ENCODE results near the gene TES. TPM values are rescaled to one million over a fixed set of nuclear protein-coding genes. Genes with fewer than 3 reads are reported as not detected.
A peak's percentile ranks its signal among the peaks of the same experiment; 100 is the strongest.
"Not testable (repeated sequence)": the region's sequence is repeated elsewhere in the genome, so short reads cannot be mapped to it uniquely, and the experiment has no call there.

The TES gene
- total RNA-seq, 1 donor from 2014 or later = 33.9 TPM

GRCh38 chr7:116292381-116292780 is 82.0 kb downstream of the TES start:
- no peak overlapping the region for H3K4me3 ChIP-seq (ENCODE audit: low read length in 3 of 3)
- H3K27ac ChIP-seq (ENCODE audit: low read depth, low read length) = no peak overlapping the region
- H3K9me3 ChIP-seq (ENCODE audit: control insufficient read depth in 3 of 3, low read length in 3 of 3) = peaks cover 0 to 4% (median 0%) of the 10 kb centered on the region in 3 donors
- H3K9ac ChIP-seq (ENCODE audit: low read depth in 1 of 3, low read length in 3 of 3) = no peak overlapping the region
- no peaks in the 10 kb centered on the region for H3K4me1 ChIP-seq (ENCODE audit: control insufficient read depth in 3 of 3, insufficient read depth in 3 of 3, low read length in 3 of 3)
- no peaks in the 10 kb centered on the region for H3K36me3 ChIP-seq (ENCODE audit: control insufficient read depth in 3 of 3, insufficient read depth in 3 of 3, low read length in 3 of 3)
- no peaks in the 10 kb centered on the region for H3K27me3 ChIP-seq (ENCODE audit: control insufficient read depth in 3 of 3, insufficient read depth in 3 of 3, low read length in 3 of 3)

- Histone ChIP-seq H3K27ac (ENCODE audit: low read depth, low read length) (no peak overlapping the region), H3K4me1 (ENCODE audit: control insufficient read depth in 3 of 3, insufficient read depth in 3 of 3, low read length in 3 of 3) (no peaks in the 10 kb centered on the region), H3K4me3 (ENCODE audit: low read length in 3 of 3) (no peak overlapping the region), H3K9me3 (ENCODE audit: control insufficient read depth in 3 of 3, low read length in 3 of 3) (peaks cover 0 to 4% (median 0%) of the 10 kb centered on the region in 3 donors), H3K9ac (ENCODE audit: low read depth in 1 of 3, low read length in 3 of 3) (no peak overlapping the region), H3K27me3 (ENCODE audit: control insufficient read depth in 3 of 3, insufficient read depth in 3 of 3, low read length in 3 of 3) (no peaks in the 10 kb centered on the region), H3K36me3 (ENCODE audit: control insufficient read depth in 3 of 3, insufficient read depth in 3 of 3, low read length in 3 of 3) (no peaks in the 10 kb centered on the region)
Observed at GRCh38 chr7:116293139-116293538, 82.8 kb downstream of the TES start.

- Histone ChIP-seq H3K9me3 (ENCODE audit: control insufficient read depth in 3 of 3, low read length in 3 of 3) (peaks cover 0 to 4% (median 0%) of the 10 kb centered on the region in 3 donors), H3K36me3 (ENCODE audit: control insufficient read depth in 3 of 3, insufficient read depth in 3 of 3, low read length in 3 of 3) (no peaks in the 10 kb centered on the region), H3K27ac (ENCODE audit: low read depth, low read length) (no peak overlapping the region), H3K9ac (ENCODE audit: low read depth in 1 of 3, low read length in 3 of 3) (no peak overlapping the region), H3K27me3 (ENCODE audit: control insufficient read depth in 3 of 3, insufficient read depth in 3 of 3, low read length in 3 of 3) (no peaks in the 10 kb centered on the region), H3K4me3 (ENCODE audit: low read length in 3 of 3) (no peak overlapping the region), H3K4me1 (ENCODE audit: control insufficient read depth in 3 of 3, insufficient read depth in 3 of 3, low read length in 3 of 3) (no peaks in the 10 kb centered on the region)
Observed at GRCh38 chr7:116293633-116294032, 83.3 kb downstream of the TES start.

- H3K4me1 ChIP-seq (ENCODE audit: control insufficient read depth in 3 of 3, insufficient read depth in 3 of 3, low read length in 3 of 3); H3K36me3 ChIP-seq (ENCODE audit: control insufficient read depth in 3 of 3, insufficient read depth in 3 of 3, low read length in 3 of 3); H3K4me3 ChIP-seq (ENCODE audit: low read length in 3 of 3); H3K9ac ChIP-seq (ENCODE audit: low read depth in 1 of 3, low read length in 3 of 3); H3K27ac ChIP-seq (ENCODE audit: low read depth, low read length); H3K27me3 ChIP-seq (ENCODE audit: control insufficient read depth in 3 of 3, insufficient read depth in 3 of 3, low read length in 3 of 3); H3K9me3 ChIP-seq (ENCODE audit: control insufficient read depth in 3 of 3, low read length in 3 of 3): not testable (repeated sequence)
Observed at GRCh38 chr7:116295903-116296302, 85.6 kb downstream of the TES start.

- Histone ChIP-seq H3K9me3 (ENCODE audit: control insufficient read depth in 3 of 3, low read length in 3 of 3) (peaks cover 0 to 2% (median 0%) of the 10 kb centered on the region in 3 donors), H3K36me3 (ENCODE audit: control insufficient read depth in 3 of 3, insufficient read depth in 3 of 3, low read length in 3 of 3) (no peaks in the 10 kb centered on the region)
Observed at GRCh38 chr7:116298055-116298454, 87.7 kb downstream of the TES start.

GRCh38 chr7:116298576-116298975 is 88.2 kb downstream of the TES start:
- Histone ChIP-seq H3K4me3 (ENCODE audit: low read length in 3 of 3) (no peak overlapping the region), H3K9me3 (ENCODE audit: control insufficient read depth in 3 of 3, low read length in 3 of 3) (no peaks in the 10 kb centered on the region), H3K36me3 (ENCODE audit: control insufficient read depth in 3 of 3, insufficient read depth in 3 of 3, low read length in 3 of 3) (no peaks in the 10 kb centered on the region), H3K27me3 (ENCODE audit: control insufficient read depth in 3 of 3, insufficient read depth in 3 of 3, low read length in 3 of 3) (no peaks in the 10 kb centered on the region), H3K27ac (ENCODE audit: low read depth, low read length) (no peak overlapping the region), H3K9ac (ENCODE audit: low read depth in 1 of 3, low read length in 3 of 3) (no peak overlapping the region), H3K4me1 (ENCODE audit: control insufficient read depth in 3 of 3, insufficient read depth in 3 of 3, low read length in 3 of 3) (no peaks in the 10 kb centered on the region)

More at GRCh38 chr7:116298055-116298454, 87.7 kb downstream of the TES start:
- no peak overlapping the region for H3K27ac ChIP-seq (ENCODE audit: low read depth, low read length)
- no peaks in the 10 kb centered on the region for H3K4me1 ChIP-seq (ENCODE audit: control insufficient read depth in 3 of 3, insufficient read depth in 3 of 3, low read length in 3 of 3)
- no peaks in the 10 kb centered on the region for H3K27me3 ChIP-seq (ENCODE audit: control insufficient read depth in 3 of 3, insufficient read depth in 3 of 3, low read length in 3 of 3)
- H3K4me3 ChIP-seq (ENCODE audit: low read length in 3 of 3) = no peak overlapping the region
- no peak overlapping the region for H3K9ac ChIP-seq (ENCODE audit: low read depth in 1 of 3, low read length in 3 of 3)

- no peaks in the 10 kb centered on the region for H3K9me3 ChIP-seq (ENCODE audit: control insufficient read depth in 3 of 3, low read length in 3 of 3)
Observed at GRCh38 chr7:116305485-116306408, 95.4 kb downstream of the TES start.

GRCh38 chr7:116306409-116307048 is 96.2 kb downstream of the TES start:
- H3K27me3 ChIP-seq (ENCODE audit: control insufficient read depth in 3 of 3, insufficient read depth in 3 of 3, low read length in 3 of 3) = no peaks in the 10 kb centered on the region
- no peaks in the 10 kb centered on the region for H3K9me3 ChIP-seq (ENCODE audit: control insufficient read depth in 3 of 3, low read length in 3 of 3)
- H3K4me3 ChIP-seq (ENCODE audit: low read length in 3 of 3) = no peak overlapping the region
- H3K36me3 ChIP-seq (ENCODE audit: control insufficient read depth in 3 of 3, insufficient read depth in 3 of 3, low read length in 3 of 3) = no peaks in the 10 kb centered on the region
- H3K27ac ChIP-seq (ENCODE audit: low read depth, low read length) = no peak overlapping the region
- peaks cover 0 to 7% (median 0%) of the 10 kb centered on the region in 3 donors for H3K4me1 ChIP-seq (ENCODE audit: control insufficient read depth in 3 of 3, insufficient read depth in 3 of 3, low read length in 3 of 3)
- H3K9ac ChIP-seq (ENCODE audit: low read depth in 1 of 3, low read length in 3 of 3) = no peak overlapping the region

More at GRCh38 chr7:116305485-116306408, 95.4 kb downstream of the TES start:
- H3K27ac ChIP-seq (ENCODE audit: low read depth, low read length) = no peak overlapping the region
- no peak overlapping the region for H3K9ac ChIP-seq (ENCODE audit: low read depth in 1 of 3, low read length in 3 of 3)
- no peaks in the 10 kb centered on the region for H3K27me3 ChIP-seq (ENCODE audit: control insufficient read depth in 3 of 3, insufficient read depth in 3 of 3, low read length in 3 of 3)
- H3K36me3 ChIP-seq (ENCODE audit: control insufficient read depth in 3 of 3, insufficient read depth in 3 of 3, low read length in 3 of 3) = no peaks in the 10 kb centered on the region
- H3K4me3 ChIP-seq (ENCODE audit: low read length in 3 of 3) = peak overlapping the region in 1 of 3 donors; percentile 18
- peaks cover 0 to 7% (median 0%) of the 10 kb centered on the region in 3 donors for H3K4me1 ChIP-seq (ENCODE audit: control insufficient read depth in 3 of 3, insufficient read depth in 3 of 3, low read length in 3 of 3)

GRCh38 chr7:116307253-116307652 is 96.9 kb downstream of the TES start:
- Histone ChIP-seq H3K27ac (ENCODE audit: low read depth, low read length) (no peak overlapping the region), H3K9me3 (ENCODE audit: control insufficient read depth in 3 of 3, low read length in 3 of 3) (no peaks in the 10 kb centered on the region), H3K36me3 (ENCODE audit: control insufficient read depth in 3 of 3, insufficient read depth in 3 of 3, low read length in 3 of 3) (no peaks in the 10 kb centered on the region), H3K9ac (ENCODE audit: low read depth in 1 of 3, low read length in 3 of 3) (no peak overlapping the region), H3K4me1 (ENCODE audit: control insufficient read depth in 3 of 3, insufficient read depth in 3 of 3, low read length in 3 of 3) (peaks cover 0 to 7% (median 0%) of the 10 kb centered on the region in 3 donors), H3K27me3 (ENCODE audit: control insufficient read depth in 3 of 3, insufficient read depth in 3 of 3, low read length in 3 of 3) (no peaks in the 10 kb centered on the region), H3K4me3 (ENCODE audit: low read length in 3 of 3) (no peak overlapping the region)

Measured in skeletal muscle tissue (tissue), 4 donors.